ENCODE measurements around the gene TMPRSS7. TPM values are rescaled to one million over a fixed set of nuclear protein-coding genes. Genes with fewer than 3 reads are reported as not detected.

TMPRSS7 gene
- total RNA-seq, 1 experiment from 2014 or later = not detected

- H3K4me1 Mint-ChIP-seq (ENCODE audit: insufficient read depth, unreplicated experiment) = no peaks in the 10 kb centered on the region
Observed at GRCh38 chr3:112009670-112010069, 24.9 kb upstream of the TMPRSS7 start.

DNA sequence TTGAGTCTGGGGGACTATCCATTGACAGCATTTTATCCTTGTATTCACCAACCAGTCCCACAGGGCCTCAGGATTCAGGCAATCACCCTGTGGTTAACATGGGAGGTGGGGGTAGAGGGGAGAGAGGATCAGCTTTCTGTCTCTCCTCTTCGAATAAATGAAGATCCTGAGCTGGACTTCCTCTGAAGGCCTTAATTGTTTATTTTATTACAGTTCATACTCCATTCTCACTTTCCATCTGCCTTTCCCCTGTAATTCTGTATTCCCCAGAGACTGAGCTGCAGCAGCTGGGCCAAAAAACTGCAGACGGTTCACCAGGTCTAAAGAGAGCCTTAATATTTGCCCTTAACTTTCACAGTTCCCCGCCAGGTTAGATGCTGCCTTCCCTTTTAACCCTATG lies 23.9 kb upstream of the TMPRSS7 start:
- Mint-ChIP-seq H3K27ac (ENCODE audit: low read depth, unreplicated experiment) (no peak overlapping the region), H3K4me1 (ENCODE audit: insufficient read depth, unreplicated experiment) (no peaks in the 10 kb centered on the region), H3K9me3 (ENCODE audit: unreplicated experiment) (no peaks in the 10 kb centered on the region), H3K27me3 (ENCODE audit: insufficient read depth, unreplicated experiment) (no peaks in the 10 kb centered on the region), H3K36me3 (ENCODE audit: insufficient read depth, unreplicated experiment) (no peaks in the 10 kb centered on the region), H3K4me3 (ENCODE audit: unreplicated experiment) (no peak overlapping the region)
- intact Hi-C loops (cut with micrococcal nuclease) = no loop called here
- no TSS peak for BruUV-seq (replicated peaks)
- TF ChIP-seq, protein P1, sequence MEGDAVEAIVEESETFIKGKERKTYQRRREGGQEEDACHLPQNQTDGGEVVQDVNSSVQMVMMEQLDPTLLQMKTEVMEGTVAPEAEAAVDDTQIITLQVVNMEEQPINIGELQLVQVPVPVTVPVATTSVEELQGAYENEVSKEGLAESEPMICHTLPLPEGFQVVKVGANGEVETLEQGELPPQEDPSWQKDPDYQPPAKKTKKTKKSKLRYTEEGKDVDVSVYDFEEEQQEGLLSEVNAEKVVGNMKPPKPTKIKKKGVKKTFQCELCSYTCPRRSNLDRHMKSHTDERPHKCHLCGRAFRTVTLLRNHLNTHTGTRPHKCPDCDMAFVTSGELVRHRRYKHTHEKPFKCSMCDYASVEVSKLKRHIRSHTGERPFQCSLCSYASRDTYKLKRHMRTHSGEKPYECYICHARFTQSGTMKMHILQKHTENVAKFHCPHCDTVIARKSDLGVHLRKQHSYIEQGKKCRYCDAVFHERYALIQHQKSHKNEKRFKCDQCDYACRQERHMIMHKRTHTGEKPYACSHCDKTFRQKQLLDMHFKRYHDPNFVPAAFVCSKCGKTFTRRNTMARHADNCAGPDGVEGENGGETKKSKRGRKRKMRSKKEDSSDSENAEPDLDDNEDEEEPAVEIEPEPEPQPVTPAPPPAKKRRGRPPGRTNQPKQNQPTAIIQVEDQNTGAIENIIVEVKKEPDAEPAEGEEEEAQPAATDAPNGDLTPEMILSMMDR (IDR thresholded peaks at IDR 0.05; ENCODE audit: unreplicated experiment) = no peak
- DNase-seq (ENCODE audit: unreplicated experiment) = no peak
- CTCF ChIA-PET = interaction anchor here (0.6 to 8.9 kb wide), 4 partner anchors 22 to 432 kb away, joined by 3 to 101 read pairs (median 4); no protein-coding TSS in a partner anchor
- POLR2A ChIA-PET = no interaction called here

More at GRCh38 chr3:112009670-112010069, 24.9 kb upstream of the TMPRSS7 start:
- no peaks in the 10 kb centered on the region for H3K9me3 Mint-ChIP-seq (ENCODE audit: unreplicated experiment)
- BruUV-seq (replicated peaks) = no TSS peak
- no peaks in the 10 kb centered on the region for H3K36me3 Mint-ChIP-seq (ENCODE audit: insufficient read depth, unreplicated experiment)
- no peaks in the 10 kb centered on the region for H3K27me3 Mint-ChIP-seq (ENCODE audit: insufficient read depth, unreplicated experiment)
- TF ChIP-seq, protein P1 (IDR thresholded peaks at IDR 0.05; ENCODE audit: unreplicated experiment) = no peak
- CTCF ChIA-PET = interaction anchor here (1.4 to 8.9 kb wide), 3 partner anchors 21 to 431 kb away, joined by 4 to 101 read pairs (median 5); no protein-coding TSS in a partner anchor
- no peak for DNase-seq (ENCODE audit: unreplicated experiment)
- intact Hi-C loops (cut with micrococcal nuclease) = no loop called here
- no peak overlapping the region for H3K27ac Mint-ChIP-seq (ENCODE audit: low read depth, unreplicated experiment)
- POLR2A ChIA-PET = no interaction called here
- H3K4me3 Mint-ChIP-seq (ENCODE audit: unreplicated experiment) = no peak overlapping the region

GRCh38 chr3:112011376-112011940 lies 23.1 kb upstream of the TMPRSS7 start:
- TF ChIP-seq, protein P1 (IDR thresholded peaks at IDR 0.05; ENCODE audit: unreplicated experiment) = no peak
- no peaks in the 10 kb centered on the region for H3K9me3 Mint-ChIP-seq (ENCODE audit: unreplicated experiment)
- POLR2A ChIA-PET = no interaction called here

GRCh38 chr3:112012205-112012992 lies 22.1 kb upstream of the TMPRSS7 start:
- no peak for DNase-seq (ENCODE audit: unreplicated experiment)
- intact Hi-C loops (cut with micrococcal nuclease) = loop anchor here (2.0 kb wide), 1 partner anchor 74 kb away; the partner anchor contains the start of gene C3orf52
- Mint-ChIP-seq H3K4me1 (ENCODE audit: insufficient read depth, unreplicated experiment) (no peaks in the 10 kb centered on the region), H3K4me3 (ENCODE audit: unreplicated experiment) (no peak overlapping the region), H3K27ac (ENCODE audit: low read depth, unreplicated experiment) (no peak overlapping the region), H3K9me3 (ENCODE audit: unreplicated experiment) (no peaks in the 10 kb centered on the region), H3K27me3 (ENCODE audit: insufficient read depth, unreplicated experiment) (no peaks in the 10 kb centered on the region), H3K36me3 (ENCODE audit: insufficient read depth, unreplicated experiment) (no peaks in the 10 kb centered on the region)
- POLR2A ChIA-PET = interaction anchor here (0.5 to 1.8 kb wide), 8 partner anchors 13 to 342 kb away, joined by 3 to 6 read pairs (median 3); partner anchors contain the start of gene ABHD10
- CTCF ChIA-PET = interaction anchor here (0.5 to 8.9 kb wide), 21 partner anchors 8 to 1197 kb away, joined by 3 to 101 read pairs (median 5); partner anchors contain the start of genes TAGLN3 and TMPRSS7
- BruUV-seq (replicated peaks) = no TSS peak
- TF ChIP-seq, protein P1 (IDR thresholded peaks at IDR 0.05; ENCODE audit: unreplicated experiment) = no peak

More at GRCh38 chr3:112011376-112011940, 23.1 kb upstream of the TMPRSS7 start:
- BruUV-seq (replicated peaks) = no TSS peak
- H3K4me1 Mint-ChIP-seq (ENCODE audit: insufficient read depth, unreplicated experiment) = no peaks in the 10 kb centered on the region
- no peak overlapping the region for H3K27ac Mint-ChIP-seq (ENCODE audit: low read depth, unreplicated experiment)
- no peaks in the 10 kb centered on the region for H3K36me3 Mint-ChIP-seq (ENCODE audit: insufficient read depth, unreplicated experiment)
- H3K27me3 Mint-ChIP-seq (ENCODE audit: insufficient read depth, unreplicated experiment) = no peaks in the 10 kb centered on the region
- intact Hi-C loops (cut with micrococcal nuclease) = no loop called here
- CTCF ChIA-PET = interaction anchor here (0.5 to 8.9 kb wide), 6 partner anchors 10 to 1196 kb away, joined by 3 to 101 read pairs (median 18); no protein-coding TSS in a partner anchor
- no peak overlapping the region for H3K4me3 Mint-ChIP-seq (ENCODE audit: unreplicated experiment)
- no peak for DNase-seq (ENCODE audit: unreplicated experiment)
